ENCODE data around the gene ATP2A3.
A peak's percentile ranks its signal among the peaks of the same experiment; 100 is the strongest.

ATP2A3 gene

DNA sequence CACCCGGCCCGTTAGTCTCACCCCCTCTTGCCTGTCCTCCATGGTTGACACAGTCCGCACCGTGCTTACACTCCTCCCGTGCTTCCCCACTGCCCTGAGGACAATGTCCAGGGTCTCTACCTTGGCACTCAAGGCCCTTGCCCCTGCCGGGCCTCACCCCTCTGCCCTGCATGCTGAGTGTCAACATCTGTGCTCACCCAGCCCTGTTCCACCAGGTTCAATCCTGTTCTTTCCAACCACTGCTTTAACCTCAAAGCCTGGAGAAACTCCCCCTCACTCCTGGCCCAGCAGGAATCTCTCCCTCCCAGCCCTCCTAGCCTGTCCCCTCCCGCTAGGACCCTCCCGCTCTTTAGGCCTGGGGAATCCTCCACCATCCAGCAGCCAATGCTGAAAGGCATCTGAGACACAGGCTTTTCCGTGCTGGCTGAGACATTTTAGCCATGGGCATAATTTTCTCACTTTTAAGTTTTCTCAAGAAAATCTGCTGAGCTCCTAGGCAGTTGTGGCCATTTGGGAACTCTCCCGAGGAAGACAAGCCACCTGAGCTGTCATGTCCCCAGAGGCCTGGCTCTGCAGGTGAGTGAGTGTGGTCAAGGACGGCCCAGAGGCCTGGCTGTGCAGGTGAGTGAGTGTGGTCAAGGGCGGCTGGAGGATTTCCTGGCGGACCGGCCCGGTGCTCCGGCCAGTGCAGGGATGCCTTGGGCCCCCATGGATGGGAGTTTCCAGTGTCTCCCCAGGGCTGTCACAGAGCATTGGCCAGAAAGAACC lies 37.2 kb downstream of the ATP2A3 start:
- DNase-seq (ENCODE audit: low spot score), result no peak

DNA sequence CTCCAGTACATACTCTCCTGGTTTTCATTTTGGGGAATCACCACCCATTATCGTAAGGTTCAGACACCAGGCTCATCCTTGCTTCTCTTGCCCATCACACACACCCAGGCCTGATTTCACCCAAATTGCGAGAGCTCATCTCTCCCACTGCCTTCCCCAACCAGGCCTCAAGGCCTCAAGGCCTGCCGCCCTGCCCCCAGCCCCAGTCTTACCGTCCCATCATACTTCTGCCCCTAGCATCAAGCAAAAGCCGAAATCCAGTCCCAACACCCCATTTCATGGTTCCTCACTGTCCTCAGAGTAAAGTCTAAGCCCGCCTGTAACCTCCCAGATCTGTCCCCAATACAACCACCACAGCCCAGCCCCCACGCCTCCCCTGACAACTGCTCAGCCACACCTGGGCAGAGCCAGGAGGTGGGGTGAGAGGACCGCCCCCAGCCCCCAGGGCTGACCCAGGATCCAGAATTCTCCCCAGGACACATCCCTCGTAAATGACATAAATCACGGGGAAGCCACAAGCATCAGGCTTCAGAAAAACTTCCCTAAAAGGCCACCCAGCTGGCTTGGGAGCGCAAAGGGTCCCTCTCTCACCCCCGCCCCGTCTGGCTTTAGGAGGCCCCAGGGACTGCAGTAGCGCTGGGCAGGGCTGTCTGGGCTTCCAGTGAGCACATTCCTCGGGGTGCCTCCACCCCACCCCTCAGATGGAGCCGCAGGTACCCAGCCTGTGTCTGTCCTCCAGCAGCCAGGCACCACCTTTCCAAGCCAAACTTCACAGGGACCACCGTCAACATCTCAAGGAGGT lies 38.4 kb downstream of the ATP2A3 start:
- no peak for DNase-seq (ENCODE audit: low spot score)

DNA sequence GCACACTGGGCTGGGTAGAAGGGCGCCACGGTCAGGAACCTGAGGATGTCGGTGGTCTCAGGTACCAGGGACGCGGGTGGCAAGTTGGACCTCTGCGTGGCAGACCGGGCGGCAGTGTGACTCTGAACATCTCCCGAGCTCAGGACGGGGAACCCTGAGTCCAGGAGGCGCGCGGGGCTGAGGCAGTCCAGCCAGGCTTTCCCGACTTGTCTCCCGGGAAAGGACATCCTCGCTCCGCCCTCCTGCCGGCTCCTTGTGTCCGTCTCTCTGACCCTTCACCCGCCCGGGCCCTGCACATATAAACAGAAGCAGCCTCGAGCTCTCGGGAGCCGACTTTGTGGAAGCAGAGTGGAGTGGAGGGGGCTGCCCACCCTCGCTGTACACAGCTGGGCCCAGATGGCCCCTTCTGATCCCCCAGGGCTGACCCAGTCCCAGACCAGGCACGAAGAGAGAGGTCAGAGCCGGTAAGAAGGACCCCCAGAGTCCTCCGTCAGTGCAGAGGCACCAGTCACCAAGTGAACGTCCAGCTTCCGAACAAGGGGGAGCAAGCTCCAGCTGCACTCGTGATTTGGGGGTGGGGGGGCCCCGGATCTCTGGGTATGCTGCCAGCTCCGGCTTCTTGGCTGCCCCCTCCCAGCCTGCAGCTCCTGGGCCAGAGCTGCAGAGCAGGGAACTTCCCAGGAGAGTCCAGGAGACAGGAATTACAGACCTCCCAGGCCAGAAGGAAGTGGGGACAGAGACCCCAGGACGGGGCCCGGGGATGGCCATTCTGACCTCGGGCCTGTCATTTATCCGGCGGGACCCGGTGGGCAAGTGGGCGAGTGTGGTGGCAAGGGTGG lies 39.5 kb downstream of the ATP2A3 start:
- DNase-seq (ENCODE audit: low spot score), result no peak

DNA sequence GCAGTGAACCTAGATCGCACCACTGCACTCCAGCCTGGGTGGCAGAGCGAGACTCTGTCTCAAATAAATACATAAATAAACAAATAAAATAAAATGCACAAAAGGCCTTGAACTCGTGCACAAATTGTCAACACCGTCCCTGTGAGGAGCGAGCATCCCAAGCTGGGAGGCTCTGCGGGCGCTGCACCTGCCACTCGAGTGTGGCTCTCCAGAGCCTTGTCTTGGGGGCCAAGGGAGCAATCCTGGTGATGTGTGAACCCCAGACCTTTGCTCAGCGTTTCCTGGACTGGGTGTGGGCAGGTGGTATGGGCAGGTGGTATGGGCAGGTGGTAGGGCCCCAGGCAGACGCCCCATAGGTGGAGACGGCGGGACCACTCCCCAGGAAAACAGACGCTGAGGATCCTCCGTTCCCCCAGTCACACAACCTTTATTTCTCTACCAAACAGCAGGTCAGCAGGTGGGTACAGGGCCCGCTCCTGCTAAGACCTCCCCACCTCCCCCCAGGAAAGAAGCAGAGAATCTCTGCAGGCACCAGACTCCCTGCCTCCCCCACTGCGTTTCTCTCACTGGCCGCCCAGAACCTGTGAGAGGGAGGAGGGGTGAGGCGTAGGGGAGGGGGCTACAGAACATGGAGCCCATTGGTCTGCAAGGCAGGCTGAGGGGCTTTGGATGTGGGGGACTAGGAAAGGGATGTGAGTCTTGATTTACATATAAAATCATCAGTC lies 40.6 kb downstream of the ATP2A3 start:
- no peak for DNase-seq (ENCODE audit: low spot score)

DNA sequence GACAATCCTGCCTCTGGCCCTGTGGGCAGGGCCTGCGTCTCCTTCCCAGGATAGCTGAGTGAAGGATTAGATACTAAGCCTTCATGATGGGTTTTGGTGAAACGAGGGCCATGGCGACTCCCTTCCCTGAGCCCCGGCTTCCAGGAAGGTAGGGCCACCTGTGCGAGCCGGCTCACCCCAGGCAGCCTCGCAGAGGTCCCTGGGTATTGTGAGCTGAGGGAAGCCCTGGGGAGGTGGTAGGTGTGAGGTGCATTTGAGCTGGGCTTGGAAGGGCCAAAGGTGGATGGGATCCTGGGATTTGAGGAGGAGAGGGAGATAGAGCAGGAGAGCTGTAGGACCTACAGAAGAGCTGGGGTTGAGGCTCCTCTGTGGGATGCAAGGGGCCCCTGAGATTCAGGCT lies 41.5 kb downstream of the ATP2A3 start:
- DNase-seq (ENCODE audit: low spot score), result no peak

DNA sequence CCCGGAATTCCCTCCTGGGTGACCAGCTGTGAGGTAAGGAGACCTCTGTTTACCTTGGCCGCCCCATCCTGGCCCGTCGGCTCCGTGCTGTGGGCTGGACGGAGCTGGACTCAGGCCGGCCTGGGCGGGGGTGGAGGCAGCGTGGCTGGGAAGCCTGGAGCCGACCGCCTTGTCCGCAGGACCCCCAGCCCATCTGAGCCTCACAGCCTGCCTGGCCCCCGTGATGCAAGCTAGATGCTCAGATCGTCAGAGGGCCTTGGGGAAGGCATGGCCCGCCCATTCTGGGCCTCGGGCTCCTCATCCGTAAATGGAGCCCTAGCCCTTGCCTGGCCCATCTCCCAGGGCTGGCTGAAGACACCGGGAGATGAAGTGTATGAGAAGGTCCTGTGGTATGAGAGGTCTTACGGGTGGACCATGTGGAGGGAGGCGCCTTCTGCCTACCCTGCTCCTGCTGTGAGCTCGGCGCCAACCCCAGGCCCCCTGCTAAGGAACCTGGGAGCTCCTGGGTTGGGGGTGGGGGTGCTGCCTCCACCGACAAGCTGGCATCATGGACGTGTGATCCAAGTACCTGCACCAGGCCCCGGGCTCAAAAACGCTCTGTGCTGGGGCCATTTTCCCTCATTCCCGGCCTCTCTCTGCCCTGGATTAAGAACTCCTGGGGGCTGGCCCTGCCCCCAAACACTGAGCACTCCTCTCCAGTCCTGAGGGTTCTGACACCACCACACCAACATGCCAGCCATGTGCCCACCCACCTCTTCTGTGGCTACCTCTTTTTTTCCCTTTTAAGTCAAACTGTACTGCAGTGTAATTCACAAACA lies 42.5 kb downstream of the ATP2A3 start:
- DNase-seq (ENCODE audit: low spot score), result no peak

DNA sequence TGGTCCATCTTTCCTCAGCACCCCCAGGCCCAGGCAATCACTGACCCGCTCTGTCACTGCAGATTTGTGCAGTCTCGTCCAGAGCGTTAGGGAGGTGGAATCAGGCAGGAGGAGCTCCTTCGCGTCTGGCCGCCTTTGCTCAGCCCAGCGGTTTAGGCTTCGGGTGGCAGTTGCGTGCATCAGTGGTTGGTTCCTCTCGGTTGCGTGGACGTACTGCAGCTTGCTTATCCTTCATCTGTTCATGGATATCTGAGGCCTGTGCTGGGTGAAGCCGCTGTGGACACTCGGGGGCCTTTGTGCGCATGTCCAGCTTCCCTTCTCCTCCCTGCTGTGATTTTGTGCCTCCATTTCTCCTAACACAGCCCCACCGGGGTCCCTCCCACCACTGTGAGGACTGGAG lies 43.2 kb downstream of the ATP2A3 start:
- DNase-seq (ENCODE audit: low spot score), result no peak

DNA sequence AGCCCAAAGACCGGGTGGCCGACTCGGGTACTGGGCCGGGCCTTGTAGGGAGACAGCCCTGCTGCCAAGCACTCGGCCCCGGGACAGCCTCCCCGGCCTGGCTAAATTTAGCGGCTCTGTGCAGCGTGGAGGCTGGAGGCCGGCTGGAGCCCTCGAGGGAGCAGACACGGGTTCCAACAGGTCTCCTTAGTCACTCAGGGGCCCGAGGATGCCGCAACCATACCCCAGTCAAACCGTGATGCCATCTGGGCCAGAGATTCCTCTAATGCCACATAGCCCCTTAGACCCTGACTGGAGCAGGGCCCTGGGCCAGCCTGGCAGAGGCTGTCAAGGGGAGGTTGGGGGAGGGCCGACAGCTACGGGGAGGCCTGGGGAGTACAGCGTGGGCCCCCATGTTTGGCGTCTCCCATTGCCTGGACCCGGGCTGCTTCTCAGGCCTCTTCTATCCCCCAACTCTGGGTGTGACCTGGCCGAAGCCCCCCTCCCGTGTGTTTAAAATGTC lies 45.1 kb downstream of the ATP2A3 start:
- no peak for DNase-seq (ENCODE audit: low spot score)

DNA sequence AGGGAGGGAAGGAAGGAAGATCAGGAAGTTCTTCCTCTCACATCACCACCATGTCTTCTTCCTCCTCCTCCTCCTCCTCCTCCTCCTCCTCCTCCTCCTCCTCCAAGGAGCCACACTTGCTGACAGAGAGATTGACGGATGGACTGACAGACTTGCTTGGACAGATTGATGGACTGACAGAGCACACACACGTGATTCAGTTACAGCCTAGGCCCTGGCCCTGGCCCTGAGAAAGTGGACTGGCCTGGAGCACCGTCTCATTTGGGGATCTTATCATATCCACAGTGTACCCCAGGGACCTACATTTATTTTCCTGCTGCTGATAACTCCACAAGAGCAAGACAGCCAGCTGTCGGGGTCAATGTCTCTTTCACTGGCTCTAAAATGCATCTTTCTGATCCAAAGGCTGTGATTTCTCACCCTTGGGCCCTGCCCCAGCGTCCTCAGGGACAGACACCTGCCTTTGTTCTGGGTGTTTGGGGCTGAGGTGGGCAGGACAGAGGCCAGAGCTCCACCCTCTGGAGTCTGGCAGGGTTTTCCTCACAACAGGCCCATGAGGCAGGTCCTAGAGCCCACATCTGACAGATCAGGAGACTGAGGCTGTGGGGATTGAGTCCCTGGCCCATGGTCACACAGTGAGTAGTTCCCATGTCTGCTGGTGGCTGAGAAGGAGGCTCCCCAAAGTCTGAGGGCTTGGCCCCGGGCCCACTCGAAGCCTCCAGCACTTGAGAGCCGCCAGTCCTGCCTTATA lies 45.7 kb downstream of the ATP2A3 start:
- DNase-seq (ENCODE audit: low spot score), result no peak

DNA sequence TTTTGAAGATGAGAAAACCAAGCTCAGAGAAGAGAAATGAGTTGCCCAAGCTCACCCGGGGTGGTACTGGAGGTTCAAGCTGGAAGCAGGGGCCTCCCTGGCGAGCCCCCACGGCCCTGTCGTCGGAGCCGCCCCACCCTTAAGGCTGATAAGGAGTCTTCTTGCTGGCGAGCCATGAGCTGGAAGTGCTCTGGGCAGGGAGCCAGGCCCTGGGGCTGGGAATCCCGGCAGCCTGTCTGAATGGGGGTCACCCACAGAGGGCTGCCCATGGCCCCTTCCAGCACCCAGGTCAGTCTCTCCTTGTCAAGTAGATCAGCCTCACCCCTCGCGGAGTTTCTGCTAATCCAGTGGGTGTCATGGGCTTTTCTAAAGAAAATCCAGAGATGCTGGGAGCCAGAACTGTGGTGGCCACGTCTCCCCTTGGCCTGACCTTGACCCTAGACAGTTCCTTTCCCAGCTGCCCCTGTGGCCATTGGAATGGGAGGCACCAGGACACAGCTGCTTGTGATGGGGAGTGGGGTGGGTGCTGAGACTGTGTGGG lies 46.8 kb downstream of the ATP2A3 start:
- DNase-seq (ENCODE audit: low spot score), result no peak

DNA sequence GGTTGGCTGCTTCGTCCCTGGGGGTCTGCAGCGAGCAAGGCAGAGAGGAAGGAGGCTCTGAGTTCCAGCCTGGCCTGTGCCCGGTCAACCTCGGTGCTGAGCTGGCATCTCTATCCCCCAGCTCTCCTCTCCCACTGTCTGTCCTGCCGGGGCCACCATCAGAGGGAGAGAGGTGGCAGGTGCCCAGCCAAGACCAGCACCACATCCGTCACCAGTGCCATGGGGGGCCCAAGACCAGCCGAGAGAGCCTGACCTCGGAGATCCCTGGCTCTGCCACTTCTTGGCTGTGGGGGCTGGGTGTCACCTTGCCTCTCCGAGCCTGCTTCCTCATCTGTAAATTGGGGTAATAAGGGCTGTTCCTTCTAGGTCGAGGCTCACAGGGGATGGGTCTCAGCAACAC lies 47.4 kb downstream of the ATP2A3 start:
- DNase-seq (ENCODE audit: low spot score), result no peak

DNA sequence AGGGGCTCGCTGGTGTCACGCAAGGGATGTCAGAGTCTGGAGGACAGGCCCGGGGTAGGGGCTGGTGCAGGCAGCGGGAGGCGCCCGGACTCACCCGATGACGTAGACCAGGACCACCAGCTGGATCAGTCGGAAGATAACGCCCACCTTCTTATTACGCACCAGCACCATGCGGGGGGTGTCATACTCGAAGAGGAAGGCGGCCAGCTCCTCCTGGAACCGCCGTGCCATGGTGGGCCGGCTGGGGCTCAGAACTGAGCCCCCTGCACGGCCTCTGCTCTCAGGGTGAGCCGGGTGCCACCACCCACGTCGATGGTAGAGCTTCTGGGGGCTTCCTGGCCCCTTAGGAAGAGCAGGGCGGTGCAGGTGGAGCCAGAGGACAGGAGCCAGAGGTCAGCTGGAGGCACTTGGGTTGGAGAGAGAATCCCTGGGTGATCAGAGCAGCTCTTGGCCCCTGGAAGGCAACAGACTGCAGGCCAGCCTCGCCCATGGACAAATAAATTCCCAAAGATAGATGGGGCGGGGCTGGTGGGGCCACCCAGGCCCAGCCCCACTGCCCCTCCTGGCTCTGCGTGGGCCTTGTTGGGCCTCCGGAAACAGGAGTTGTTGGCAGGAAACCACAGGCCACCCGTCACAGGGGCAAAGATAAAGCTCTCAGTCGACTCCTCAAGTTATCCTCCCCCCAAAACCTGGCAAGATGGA lies 48.1 kb downstream of the ATP2A3 start, which contains the start of gene P2RX1:
P2RX1 (minus strand) TSS at position 471 of the 702 bp plus-strand sequence; CDS start at position 231, 240 bp downstream.
- peak; percentile 37 for DNase-seq (ENCODE audit: low spot score)

DNA sequence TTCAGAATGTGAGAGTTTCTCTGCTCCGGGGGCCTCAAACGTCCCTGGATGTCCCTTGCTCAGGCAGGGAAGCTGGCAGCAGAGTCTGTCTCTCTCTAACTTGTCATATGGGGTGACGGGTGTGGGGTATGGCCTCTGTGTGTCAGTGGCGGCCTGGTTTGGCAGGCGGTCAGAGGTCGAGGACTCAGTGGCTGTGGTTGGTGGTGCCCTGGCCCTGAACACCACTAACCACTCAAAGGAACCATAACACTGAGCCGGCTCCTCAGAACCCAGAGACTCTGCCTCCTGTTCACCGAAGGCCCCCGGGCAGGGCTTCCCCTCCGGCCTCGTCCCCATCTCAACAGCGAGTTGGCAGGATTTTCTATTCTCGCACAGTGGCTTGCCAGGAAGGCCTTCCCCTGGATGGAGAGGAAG lies 48.6 kb downstream of the ATP2A3 start:
- DNase-seq (ENCODE audit: low spot score), result no peak

DNA sequence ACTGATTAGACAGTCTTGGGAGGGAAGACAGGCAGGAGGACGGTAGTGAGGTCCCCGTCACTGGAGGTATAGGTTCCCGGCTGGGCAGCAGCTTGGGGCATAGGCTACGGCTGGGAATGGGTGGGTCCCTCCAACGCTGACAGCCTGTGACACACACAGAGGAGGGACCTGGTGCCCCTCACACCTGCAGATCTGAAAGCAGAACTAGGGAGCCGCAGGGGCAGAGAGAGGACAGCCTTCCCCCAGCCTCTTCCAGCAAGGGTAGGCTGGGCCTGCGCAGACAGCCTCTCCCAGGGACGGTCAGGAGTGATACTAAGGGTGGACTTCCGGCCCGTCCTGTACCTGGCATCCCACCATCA lies 49.9 kb downstream of the ATP2A3 start:
- no peak for DNase-seq (ENCODE audit: low spot score)

DNA sequence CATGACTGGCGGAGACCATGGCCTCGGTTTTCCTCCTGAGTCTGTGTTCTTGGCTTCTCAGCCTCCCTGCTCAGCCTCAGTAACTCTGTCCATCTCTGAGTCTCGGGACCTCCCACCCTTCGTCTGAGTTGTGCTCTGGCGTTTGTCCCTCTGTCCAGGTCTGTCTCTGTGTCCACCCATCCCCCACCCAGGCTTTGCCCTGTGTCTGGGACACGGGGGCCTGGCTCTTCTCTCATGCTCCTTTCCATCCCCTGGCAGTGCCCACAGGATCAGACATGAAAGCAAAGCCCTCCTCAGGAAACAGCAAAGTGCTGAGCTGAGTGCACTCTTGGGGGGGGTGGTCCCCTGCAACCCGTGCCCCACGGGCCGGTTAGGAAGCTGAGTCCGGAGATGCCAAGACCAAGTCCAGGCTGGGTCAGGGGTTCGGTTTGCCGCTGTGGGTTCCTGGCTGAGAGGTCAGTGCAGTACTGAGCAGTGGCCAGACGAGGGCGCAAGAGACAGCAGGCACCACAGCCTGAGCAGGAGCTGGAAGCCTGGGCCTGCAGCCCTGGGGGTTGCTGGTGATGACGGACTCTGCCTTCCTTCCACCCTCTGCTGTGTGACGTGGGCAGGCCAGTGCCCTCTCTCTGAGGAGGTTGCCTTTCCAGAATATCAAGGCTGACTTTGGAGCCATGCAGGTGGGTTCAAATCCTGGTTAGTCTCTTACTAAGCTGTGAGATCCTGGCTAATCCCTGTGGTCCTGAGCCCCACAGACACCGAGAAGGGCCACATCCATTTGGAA lies 50.5 kb downstream of the ATP2A3 start:
- DNase-seq (ENCODE audit: low spot score), result peak; percentile 88

DNA sequence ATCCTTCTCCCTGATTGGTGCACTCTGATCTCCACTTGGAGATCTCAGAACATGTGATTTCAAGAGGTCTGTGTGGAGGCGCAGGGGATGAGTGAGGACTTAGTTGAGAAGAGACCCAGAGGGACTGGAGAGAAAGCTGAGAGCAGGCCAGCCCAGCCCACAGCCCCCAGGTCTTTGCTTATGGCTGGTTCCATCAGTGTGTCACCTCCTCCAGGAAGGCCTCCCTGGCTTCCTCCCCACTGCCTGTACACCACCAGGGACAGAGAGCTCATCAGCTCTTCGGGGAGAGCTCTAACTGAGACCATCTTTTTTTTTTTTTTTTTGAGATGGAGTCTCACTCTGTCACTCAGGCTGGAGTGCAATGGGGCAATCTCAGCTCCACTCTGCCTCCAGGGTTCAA lies 51.4 kb downstream of the ATP2A3 start:
- DNase-seq (ENCODE audit: low spot score), result no peak

DNA sequence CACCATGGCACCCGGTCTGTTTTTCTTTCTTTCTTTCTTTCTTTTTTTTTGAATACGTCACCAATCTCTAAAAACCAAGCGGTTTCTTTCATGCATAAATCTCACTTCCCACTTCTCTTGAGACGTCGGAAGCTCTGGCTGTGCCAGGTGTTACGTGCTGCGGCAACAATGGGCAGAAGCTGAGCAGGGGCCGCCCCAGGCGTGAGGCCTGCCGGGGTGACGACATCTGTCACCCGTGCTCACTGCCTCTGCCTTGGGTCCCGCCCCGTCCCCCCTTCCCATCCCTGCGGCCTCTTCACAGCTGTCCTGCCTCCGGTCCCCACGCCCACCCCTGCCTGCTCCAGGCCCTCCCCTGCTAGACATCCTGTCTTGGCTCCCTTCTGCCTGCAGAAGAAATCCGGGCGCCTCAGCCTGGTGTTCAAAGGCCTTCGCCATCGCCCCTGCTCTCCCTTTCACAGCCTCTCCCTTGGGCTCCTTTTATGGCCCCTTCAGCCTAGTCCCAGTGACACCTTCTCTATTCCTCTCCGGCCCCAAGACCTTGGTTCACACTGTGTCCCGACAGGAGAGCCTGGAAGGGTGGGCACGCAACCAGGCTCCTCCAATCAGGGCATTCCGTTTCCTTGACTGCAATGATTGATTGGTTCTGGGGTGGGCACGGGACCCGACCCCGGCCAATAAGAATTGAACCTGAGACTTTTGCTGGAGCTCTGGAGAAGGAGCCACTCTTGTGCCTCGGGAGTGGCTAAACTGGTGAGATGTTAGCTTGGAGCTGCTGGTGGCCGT lies 52.8 kb downstream of the ATP2A3 start:
- peak; percentile 66 for DNase-seq (ENCODE audit: low spot score)

All from activated CD4-positive, alpha-beta T cell treated with anti-CD3 and anti-CD28 coated beads, Interleukin-2, Interleukin-4, amounts not matched to agents 100 ng/mL and 50 ng/mL, durations not matched to agents 16 hours and 8 hours (primary cell).